Esophagus squamous epithelium (tissue), 5 donors: ENCODE data around the gene PLCXD3. TPM values are rescaled to one million over a fixed set of nuclear protein-coding genes. Genes with fewer than 3 reads are reported as not detected.

ENCODE experiments used
- DNase-seq: peaks from one replicate; lab custom pipeline; 2025; lab: John Stamatoyannopoulos, UW
- H3K27ac ChIP-seq, 4 donors: fragments of 200-600 bp; sonication (generic); one replicate each; pipeline ENCODE4 v1.5.1; 2016 to 2019; ENCODE audit warnings: mild to moderate bottlenecking in 1 of 4
- H3K27me3 ChIP-seq, 4 donors: fragments of 200-600 bp; sonication (generic); 1 replicate in 3 of 4; 2 replicates in 1 of 4; pipeline versions ENCODE4 v1.5.1 to v1.6.0; 2017 to 2021; ENCODE audit warnings: antibody characterized with exemption in 1 of 4
- H3K36me3 ChIP-seq, 3 donors: fragments of 200-600 bp; sonication (generic); one replicate each; pipeline ENCODE4 v1.5.1; 2016 to 2019
- H3K4me1 ChIP-seq, 3 donors: fragments of 200-600 bp; sonication (generic); one replicate each; pipeline ENCODE4 v1.5.1; 2017 to 2019
- H3K4me3 ChIP-seq, 4 donors: fragments of 200-600 bp; sonication (generic); 1 replicate in 3 of 4; 2 replicates in 1 of 4; pipeline ENCODE4 v1.5.1; 2016 to 2019; ENCODE audit warnings: mild to moderate bottlenecking in 2 of 4, moderate library complexity in 1 of 4
- H3K9me3 ChIP-seq, 3 donors: fragments of 200-600 bp; sonication (generic); one replicate each; pipeline ENCODE4 v1.5.1; 2016 to 2019
- CTCF ChIP-seq, 6 experiments: fragments of 450-650 bp in 4 of 6; fragments of 200-600 bp in 2 of 6; sonication (generic) in 2 of 6; IDR thresholded peaks; one replicate each; pipeline ENCODE4 v1.5.1; 2016 to 2019; ENCODE audit warnings: antibody characterized with exemption in 6 of 6, mild to moderate bottlenecking in 4 of 6, moderate library complexity in 4 of 6
- POLR2A ChIP-seq, 4 donors: fragments of 450-650 bp; IDR thresholded peaks; one replicate each; pipeline ENCODE4 v1.6.1; 2017; ENCODE audit warnings: antibody characterized with exemption in 4 of 4, mild to moderate bottlenecking in 4 of 4, moderate library complexity in 3 of 4
- WGBS, 2 donors: methylation state at CpG; one replicate each; pipeline ENCODE4 v1.1.5; 2018; 5-methylcytosine and 5-hydroxymethylcytosine counted together
- intact Hi-C: fragments of 100-400 bp; cut with DNase I; formaldehyde crosslinking; loops from one replicate; pipeline ENCODE4 v1.15.0; 2022
- total RNA-seq, 4 donors: library from RNA; depleted of rRNA; stranded (reverse); fragments of >200 nt; gene quantifications; one replicate each; pipeline ENCODE4 v1.1.0, GENCODE V29; 2016
- donor health status: DM: yes; HTN: yes; CAD: no.

Gene PLCXD3
- total RNA-seq, 4 donors from 2014 or later = 0.13 to 1.5 (median 0.94) TPM; not detected in 1

- no peak for DNase-seq
- TF ChIP-seq CTCF (IDR thresholded peaks at IDR 0.05) = no peak
- TF ChIP-seq POLR2A (IDR thresholded peaks at IDR 0.05) = no peak
- peaks cover 0 to 38% (median 0%) of the 10 kb centered on the region in 4 donors for H3K27me3 ChIP-seq
- H3K4me3 ChIP-seq = peak overlapping the region; percentile 7 to 63 (median 38)
- H3K9me3 ChIP-seq = no peaks in the 10 kb centered on the region
- no peak overlapping the region for H3K27ac ChIP-seq
- H3K4me1 ChIP-seq = peaks cover 0 to 17% (median 0%) of the 10 kb centered on the region in 3 donors
- intact Hi-C loops = no loop called here
- WGBS, 2 donors = 33 to 44% methylated on average over 30 to 33 of the region's 35 CpGs
- H3K36me3 ChIP-seq = no peaks in the 10 kb centered on the region
These were observed 814 bp downstream of the PLCXD3 start for GRCh38 chr5:41509399-41510175.

- Histone ChIP-seq H3K9me3 (no peaks in the 10 kb centered on the region), H3K36me3 (no peaks in the 10 kb centered on the region), H3K27ac (no peak overlapping the region), H3K4me3 (peak overlapping the region in 2 of 4 donors; percentile 45 to 63), H3K4me1 (peaks cover 0 to 17% (median 0%) of the 10 kb centered on the region in 3 donors), H3K27me3 (peaks cover 0 to 38% (median 0%) of the 10 kb centered on the region in 4 donors)
- TF ChIP-seq CTCF (IDR thresholded peaks at IDR 0.05) (no peak), POLR2A (IDR thresholded peaks at IDR 0.05) (no peak)
- intact Hi-C loops = no loop called here
- 29 to 60% methylated on average over 5 of the region's 5 CpGs for WGBS, 2 donors
- no peak for DNase-seq
These were observed 1.6 kb downstream of the PLCXD3 start for GRCh38 chr5:41508696-41509398.

- peaks cover 0 to 17% (median 0%) of the 10 kb centered on the region in 3 donors for H3K4me1 ChIP-seq
- no peaks in the 10 kb centered on the region for H3K36me3 ChIP-seq
- intact Hi-C loops = no loop called here
- no peak overlapping the region for H3K27ac ChIP-seq
- no peaks in the 10 kb centered on the region for H3K9me3 ChIP-seq
- no peak overlapping the region for H3K4me3 ChIP-seq
- peaks cover 0 to 38% (median 0%) of the 10 kb centered on the region in 4 donors for H3K27me3 ChIP-seq
- DNase-seq = no peak
- TF ChIP-seq POLR2A (IDR thresholded peaks at IDR 0.05) = no peak
- no peak for TF ChIP-seq CTCF (IDR thresholded peaks at IDR 0.05)
These were observed 2.2 kb downstream of the PLCXD3 start for GRCh38 chr5:41508186-41508585.

GRCh38 chr5:41507501-41507900 lies 2.9 kb downstream of the PLCXD3 start:
- Histone ChIP-seq H3K27ac (no peak overlapping the region), H3K36me3 (no peaks in the 10 kb centered on the region), H3K9me3 (no peaks in the 10 kb centered on the region), H3K27me3 (peaks cover 0 to 38% (median 0%) of the 10 kb centered on the region in 4 donors), H3K4me1 (peaks cover 0 to 17% (median 0%) of the 10 kb centered on the region in 3 donors), H3K4me3 (no peak overlapping the region)
- intact Hi-C loops = no loop called here
- TF ChIP-seq POLR2A (IDR thresholded peaks at IDR 0.05) (no peak), CTCF (IDR thresholded peaks at IDR 0.05) (no peak)
- DNase-seq = no peak
- WGBS, 2 donors = 74 to 86% methylated on average over 3 of the region's 3 CpGs

GRCh38 chr5:41503860-41504259 lies 6.5 kb downstream of the PLCXD3 start:
- H3K27me3 ChIP-seq = peaks cover 0 to 6% (median 0%) of the 10 kb centered on the region in 4 donors
- intact Hi-C loops = no loop called here
- H3K27ac ChIP-seq = no peak overlapping the region
- H3K36me3 ChIP-seq = no peaks in the 10 kb centered on the region
- DNase-seq = no peak
- no peaks in the 10 kb centered on the region for H3K9me3 ChIP-seq
- no peaks in the 10 kb centered on the region for H3K4me1 ChIP-seq
- no peak overlapping the region for H3K4me3 ChIP-seq
- no peak for TF ChIP-seq POLR2A (IDR thresholded peaks at IDR 0.05)
- TF ChIP-seq CTCF (IDR thresholded peaks at IDR 0.05) = no peak
